ENCODE measurements around the gene MACIR.

Gene MACIR

DNA sequence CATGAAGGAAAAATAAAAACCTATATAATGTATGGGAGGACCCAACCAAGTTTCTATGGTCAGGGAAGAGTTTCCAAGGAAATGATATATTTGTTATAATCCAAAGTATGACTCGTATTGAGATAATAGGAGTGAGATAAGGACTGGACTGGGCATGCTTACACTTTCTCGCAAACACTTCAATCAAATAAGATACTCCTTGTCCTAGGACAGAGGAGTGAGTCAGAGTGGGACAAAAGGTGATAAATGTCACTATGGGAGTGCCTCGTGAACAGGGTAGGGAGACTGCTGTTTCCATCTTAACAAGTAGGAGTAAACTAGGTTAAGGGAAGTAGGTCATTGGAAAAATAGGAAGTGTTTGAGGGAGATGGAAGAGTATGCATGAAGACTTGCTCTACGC is 47.2 kb downstream of the MACIR start:
- in situ Hi-C loops (cut with HindIII; ENCODE audit: low sequenced_read_pairs): no loop called here
- DNase-seq (ENCODE audit: low read depth): no peak
- no peak overlapping the region for H3K4me3 ChIP-seq (ENCODE audit: low read depth, low read length)
- TF ChIP-seq, protein P1, sequence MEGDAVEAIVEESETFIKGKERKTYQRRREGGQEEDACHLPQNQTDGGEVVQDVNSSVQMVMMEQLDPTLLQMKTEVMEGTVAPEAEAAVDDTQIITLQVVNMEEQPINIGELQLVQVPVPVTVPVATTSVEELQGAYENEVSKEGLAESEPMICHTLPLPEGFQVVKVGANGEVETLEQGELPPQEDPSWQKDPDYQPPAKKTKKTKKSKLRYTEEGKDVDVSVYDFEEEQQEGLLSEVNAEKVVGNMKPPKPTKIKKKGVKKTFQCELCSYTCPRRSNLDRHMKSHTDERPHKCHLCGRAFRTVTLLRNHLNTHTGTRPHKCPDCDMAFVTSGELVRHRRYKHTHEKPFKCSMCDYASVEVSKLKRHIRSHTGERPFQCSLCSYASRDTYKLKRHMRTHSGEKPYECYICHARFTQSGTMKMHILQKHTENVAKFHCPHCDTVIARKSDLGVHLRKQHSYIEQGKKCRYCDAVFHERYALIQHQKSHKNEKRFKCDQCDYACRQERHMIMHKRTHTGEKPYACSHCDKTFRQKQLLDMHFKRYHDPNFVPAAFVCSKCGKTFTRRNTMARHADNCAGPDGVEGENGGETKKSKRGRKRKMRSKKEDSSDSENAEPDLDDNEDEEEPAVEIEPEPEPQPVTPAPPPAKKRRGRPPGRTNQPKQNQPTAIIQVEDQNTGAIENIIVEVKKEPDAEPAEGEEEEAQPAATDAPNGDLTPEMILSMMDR (IDR thresholded peaks at IDR 0.05; ENCODE audit: low read depth, low read length, missing control alignments): no peak

GRCh38 chr5:103307470-103307869 is 48.9 kb downstream of the MACIR start:
- TF ChIP-seq, protein P1 (IDR thresholded peaks at IDR 0.05; ENCODE audit: low read depth, low read length, missing control alignments): no peak
- in situ Hi-C loops (cut with HindIII; ENCODE audit: low sequenced_read_pairs): no loop called here
- no peak overlapping the region for H3K4me3 ChIP-seq (ENCODE audit: low read depth, low read length)
- no peak for DNase-seq (ENCODE audit: low read depth)

DNA sequence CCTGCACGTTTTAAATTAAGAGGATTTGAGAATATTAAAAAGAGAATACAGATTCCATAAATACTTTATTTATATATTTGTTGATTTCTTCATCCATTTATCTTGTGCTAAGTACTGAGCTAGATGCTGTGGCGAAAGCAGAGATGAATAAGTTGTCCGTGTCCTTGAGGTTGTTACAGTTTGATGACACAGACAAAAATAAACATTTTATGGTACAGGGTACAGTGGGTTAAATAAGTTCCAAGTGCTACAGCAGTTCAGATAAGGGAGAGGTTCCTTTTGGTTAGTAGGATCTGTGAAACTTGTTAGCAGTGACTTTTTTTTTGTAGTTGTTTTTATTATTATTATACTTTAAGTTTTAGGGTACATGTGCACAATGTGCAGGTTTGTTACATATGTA is 50.2 kb downstream of the MACIR start:
- H3K4me3 ChIP-seq (ENCODE audit: low read depth, low read length): no peak overlapping the region
- in situ Hi-C loops (cut with HindIII; ENCODE audit: low sequenced_read_pairs): no loop called here
- DNase-seq (ENCODE audit: low read depth): no peak
- TF ChIP-seq, protein P1 (IDR thresholded peaks at IDR 0.05; ENCODE audit: low read depth, low read length, missing control alignments): no peak

- TF ChIP-seq, protein P1 (IDR thresholded peaks at IDR 0.05; ENCODE audit: low read depth, low read length, missing control alignments): no peak
- H3K4me3 ChIP-seq (ENCODE audit: low read depth, low read length): no peak overlapping the region
- in situ Hi-C loops (cut with HindIII; ENCODE audit: low sequenced_read_pairs): no loop called here
- DNase-seq (ENCODE audit: low read depth): no peak
Observed at GRCh38 chr5:103313056-103313455, 54.5 kb downstream of the MACIR start.

- no peak for DNase-seq (ENCODE audit: low read depth)
- TF ChIP-seq, protein P1 (IDR thresholded peaks at IDR 0.05; ENCODE audit: low read depth, low read length, missing control alignments): no peak
- in situ Hi-C loops (cut with HindIII; ENCODE audit: low sequenced_read_pairs): no loop called here
- no peak overlapping the region for H3K4me3 ChIP-seq (ENCODE audit: low read depth, low read length)
Observed at GRCh38 chr5:103315455-103315854, 56.9 kb downstream of the MACIR start.

GRCh38 chr5:103327451-103327850 is 68.9 kb downstream of the MACIR start:
- in situ Hi-C loops (cut with HindIII; ENCODE audit: low sequenced_read_pairs): no loop called here
- TF ChIP-seq, protein P1 (IDR thresholded peaks at IDR 0.05; ENCODE audit: low read depth, low read length, missing control alignments): no peak
- DNase-seq (ENCODE audit: low read depth): no peak

GRCh38 chr5:103327893-103328292 is 69.3 kb downstream of the MACIR start:
- TF ChIP-seq, protein P1 (IDR thresholded peaks at IDR 0.05; ENCODE audit: low read depth, low read length, missing control alignments): no peak
- in situ Hi-C loops (cut with HindIII; ENCODE audit: low sequenced_read_pairs): no loop called here
- H3K4me3 ChIP-seq (ENCODE audit: low read depth, low read length): no peak overlapping the region
- DNase-seq (ENCODE audit: low read depth): no peak

More at GRCh38 chr5:103327451-103327850, 68.9 kb downstream of the MACIR start:
- H3K4me3 ChIP-seq (ENCODE audit: low read depth, low read length): no peak overlapping the region

Measured in astrocyte of the cerebellum (primary cell).